ENCODE data around the gene UBL7. TPM values are rescaled to one million over a fixed set of nuclear protein-coding genes. Genes with fewer than 3 reads are reported as not detected.
A peak's percentile ranks its signal among the peaks of the same experiment; 100 is the strongest.

Gene UBL7
- total and polyA plus RNA-seq, 5 donors from 2014 or later = 30.9 to 177 (median 143) TPM

DNA sequence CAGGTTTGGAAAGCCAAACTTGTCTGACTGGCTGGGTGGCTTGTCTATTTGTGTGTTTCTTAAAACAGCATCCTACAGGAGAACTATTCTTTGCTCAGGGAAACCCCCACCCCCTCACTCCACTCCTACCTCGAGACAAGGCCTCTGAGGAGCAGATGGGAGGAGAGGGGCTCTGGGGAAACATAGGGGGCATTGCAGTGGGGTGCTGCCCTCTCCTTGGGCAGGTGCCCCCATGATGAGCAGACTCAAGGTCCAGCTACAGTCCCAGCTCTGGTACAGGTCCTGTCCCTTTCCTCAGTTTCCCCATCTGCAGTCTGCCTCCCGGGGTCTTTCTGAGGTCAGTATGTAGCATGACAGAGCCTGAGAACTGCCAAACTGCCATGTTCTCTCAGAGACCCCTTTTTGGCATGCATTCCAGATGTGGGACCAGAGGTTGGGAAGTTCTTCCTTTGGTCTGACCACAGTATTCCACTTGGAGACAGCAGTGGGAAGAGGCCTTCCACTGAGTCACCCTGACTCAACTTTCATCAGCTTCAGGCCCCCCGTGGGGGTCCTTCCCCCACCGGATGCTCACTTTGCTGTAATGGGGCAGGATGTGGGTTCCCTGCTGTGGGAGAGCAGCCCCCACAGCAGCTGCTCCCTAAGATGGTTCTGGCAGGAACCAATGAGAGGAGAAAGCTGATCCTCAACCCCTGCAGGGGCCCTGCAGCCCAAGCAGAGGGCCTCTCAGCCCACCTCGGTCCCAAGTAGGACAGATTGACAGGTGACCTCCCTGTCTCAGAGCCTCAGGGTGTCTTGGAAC lies 61.2 kb downstream of the UBL7 start:
- Histone ChIP-seq H3K36me3 (ENCODE audit: control insufficient read depth, insufficient read depth, low read length) (no peaks in the 10 kb centered on the region), H3K4me3 (ENCODE audit: low read depth, low read length) (no peak overlapping the region), H3K4me1 (ENCODE audit: control insufficient read depth, insufficient read depth, low read length, poor library complexity, severe bottlenecking) (peaks cover 47% of the 10 kb centered on the region), H3K27me3 (ENCODE audit: control insufficient read depth, insufficient read depth, low read length) (no peaks in the 10 kb centered on the region), H3K9me3 (ENCODE audit: control insufficient read depth in 2 of 2, low read length in 2 of 2) (no peaks in the 10 kb centered on the region), H3K27ac (ENCODE audit: insufficient read depth, low read length, poor library complexity, severe bottlenecking) (no peak overlapping the region)
- no peaks in the 10 kb centered on the region for H3K27me3 Mint-ChIP-seq
- H3K36me3 Mint-ChIP-seq = no peaks in the 10 kb centered on the region
- peak in 1 of 2 donors; percentile 35 for ATAC-seq (ENCODE audit: low read depth in 2 of 2)
- peaks cover 5 to 58% (median 39%) of the 10 kb centered on the region in 4 donors for H3K4me1 Mint-ChIP-seq
- DNase-seq = peak in 2 of 3 donors; percentile 24 to 81
- H3K4me3 Mint-ChIP-seq = peak overlapping the region in 1 of 4 donors; percentile 60
- H3K9me3 Mint-ChIP-seq = no peaks in the 10 kb centered on the region
- peak overlapping the region in 1 of 3 donors; percentile 65 for H3K27ac Mint-ChIP-seq

DNA sequence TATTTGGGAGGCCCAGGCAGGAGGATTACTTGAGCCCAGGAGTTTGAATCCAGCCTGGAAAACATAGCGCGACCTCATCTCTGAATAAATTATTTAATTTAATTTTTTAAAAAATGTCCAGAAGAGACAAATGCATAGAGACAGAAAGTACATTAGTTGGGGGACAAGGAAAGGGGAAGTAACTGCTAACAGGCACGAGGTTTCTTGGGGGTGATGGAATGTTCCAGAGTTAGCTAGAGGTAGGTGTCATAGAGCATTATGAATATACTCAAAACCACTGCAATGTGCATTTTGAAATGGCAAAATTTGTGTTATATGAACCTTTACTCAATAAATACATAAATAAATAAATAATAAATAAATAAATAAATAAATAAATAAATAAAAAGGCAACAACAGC lies 61.9 kb downstream of the UBL7 start:
- ATAC-seq (ENCODE audit: low read depth in 2 of 2) = no peak
- Histone ChIP-seq H3K4me1 (ENCODE audit: control insufficient read depth, insufficient read depth, low read length, poor library complexity, severe bottlenecking) (peaks cover 47% of the 10 kb centered on the region), H3K27ac (ENCODE audit: insufficient read depth, low read length, poor library complexity, severe bottlenecking) (no peak overlapping the region)

DNA sequence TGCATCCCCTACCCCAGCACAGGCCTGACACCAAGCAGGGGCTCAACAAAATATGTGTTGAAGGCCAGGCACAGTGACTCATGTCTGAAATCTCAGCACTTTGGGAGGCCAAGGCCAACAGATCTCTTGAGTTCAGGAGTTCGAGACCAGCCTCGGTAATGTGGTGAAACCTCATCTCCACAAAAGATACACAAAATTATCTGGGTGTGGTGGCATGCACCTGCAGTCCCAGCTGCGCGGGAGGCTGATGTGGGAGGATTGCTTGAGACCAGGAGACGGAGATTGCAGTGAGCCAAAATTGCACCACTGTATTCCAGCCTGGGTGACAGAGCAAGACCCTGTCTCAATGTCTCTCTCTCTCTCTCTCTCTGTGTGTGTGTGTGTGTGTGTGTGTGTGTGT lies 62.8 kb downstream of the UBL7 start:
- no peaks in the 10 kb centered on the region for H3K36me3 Mint-ChIP-seq
- H3K4me1 Mint-ChIP-seq = peaks cover 5 to 49% (median 29%) of the 10 kb centered on the region in 4 donors
- Histone ChIP-seq H3K36me3 (ENCODE audit: control insufficient read depth, insufficient read depth, low read length) (no peaks in the 10 kb centered on the region), H3K4me1 (ENCODE audit: control insufficient read depth, insufficient read depth, low read length, poor library complexity, severe bottlenecking) (peaks cover 40% of the 10 kb centered on the region), H3K27ac (ENCODE audit: insufficient read depth, low read length, poor library complexity, severe bottlenecking) (no peak overlapping the region), H3K27me3 (ENCODE audit: control insufficient read depth, insufficient read depth, low read length) (no peaks in the 10 kb centered on the region), H3K9me3 (ENCODE audit: control insufficient read depth in 2 of 2, low read length in 2 of 2) (no peaks in the 10 kb centered on the region), H3K4me3 (ENCODE audit: low read depth, low read length) (no peak overlapping the region)
- ATAC-seq (ENCODE audit: low read depth in 2 of 2) (no peak), DNase-seq (no peak)
- H3K27ac Mint-ChIP-seq = peak overlapping the region in 1 of 3 donors; percentile 55
- H3K27me3 Mint-ChIP-seq = no peaks in the 10 kb centered on the region
- no peaks in the 10 kb centered on the region for H3K9me3 Mint-ChIP-seq
- H3K4me3 Mint-ChIP-seq = no peak overlapping the region

More for the DNA sequence above, 61.9 kb downstream of the UBL7 start:
- Mint-ChIP-seq H3K4me1 (peaks cover 5 to 59% (median 35%) of the 10 kb centered on the region in 4 donors), H3K36me3 (no peaks in the 10 kb centered on the region), H3K4me3 (no peak overlapping the region), H3K9me3 (no peaks in the 10 kb centered on the region), H3K27ac (peak overlapping the region in 1 of 3 donors; percentile 43), H3K27me3 (no peaks in the 10 kb centered on the region)
- no peaks in the 10 kb centered on the region for H3K9me3 ChIP-seq (ENCODE audit: control insufficient read depth in 2 of 2, low read length in 2 of 2)
- no peak for DNase-seq
- no peaks in the 10 kb centered on the region for H3K36me3 ChIP-seq (ENCODE audit: control insufficient read depth, insufficient read depth, low read length)
- no peak overlapping the region for H3K4me3 ChIP-seq (ENCODE audit: low read depth, low read length)
- H3K27me3 ChIP-seq (ENCODE audit: control insufficient read depth, insufficient read depth, low read length) = no peaks in the 10 kb centered on the region

DNA sequence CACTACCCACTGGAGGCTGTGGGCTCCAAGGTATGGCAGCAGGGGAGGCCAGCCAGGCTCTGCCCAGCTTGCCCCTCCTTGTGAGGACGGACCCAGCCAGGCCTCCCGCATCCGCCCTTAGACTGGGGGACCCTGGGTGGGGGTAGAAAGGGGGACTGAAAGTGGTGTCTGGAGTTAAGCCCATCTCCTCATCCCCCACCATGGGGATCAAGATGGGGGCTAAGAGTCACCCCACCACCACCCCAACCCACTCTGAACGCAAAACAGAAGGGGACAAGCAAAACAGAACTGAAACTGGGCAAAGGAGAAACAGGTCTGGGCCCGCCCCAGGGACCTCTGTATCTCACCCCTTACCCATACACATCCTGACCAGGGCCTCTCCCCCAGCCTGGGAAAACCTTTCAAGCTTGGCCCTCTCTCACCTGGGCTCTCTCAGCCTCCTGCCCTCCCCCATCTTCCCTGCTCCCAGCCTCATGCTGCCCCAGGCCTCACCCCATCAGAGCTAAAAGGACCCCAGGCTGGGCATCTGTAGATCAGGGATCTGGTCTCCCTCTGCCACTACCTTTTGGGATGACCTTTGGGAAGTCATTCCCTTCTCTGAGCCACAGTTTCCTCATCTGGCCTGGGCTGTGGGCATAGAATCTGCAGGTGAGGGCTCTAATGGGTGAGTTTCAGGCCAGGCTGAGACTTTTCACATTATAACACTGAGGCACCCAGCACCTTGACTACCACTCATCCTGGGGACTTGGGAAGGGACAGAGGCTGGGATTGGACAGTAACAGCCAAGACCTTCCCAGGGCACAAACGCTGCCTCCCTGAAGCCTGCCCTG lies 63.5 kb downstream of the UBL7 start:
- no peak overlapping the region for H3K4me3 Mint-ChIP-seq
- H3K4me1 ChIP-seq (ENCODE audit: control insufficient read depth, insufficient read depth, low read length, poor library complexity, severe bottlenecking) = peaks cover 32% of the 10 kb centered on the region

DNA sequence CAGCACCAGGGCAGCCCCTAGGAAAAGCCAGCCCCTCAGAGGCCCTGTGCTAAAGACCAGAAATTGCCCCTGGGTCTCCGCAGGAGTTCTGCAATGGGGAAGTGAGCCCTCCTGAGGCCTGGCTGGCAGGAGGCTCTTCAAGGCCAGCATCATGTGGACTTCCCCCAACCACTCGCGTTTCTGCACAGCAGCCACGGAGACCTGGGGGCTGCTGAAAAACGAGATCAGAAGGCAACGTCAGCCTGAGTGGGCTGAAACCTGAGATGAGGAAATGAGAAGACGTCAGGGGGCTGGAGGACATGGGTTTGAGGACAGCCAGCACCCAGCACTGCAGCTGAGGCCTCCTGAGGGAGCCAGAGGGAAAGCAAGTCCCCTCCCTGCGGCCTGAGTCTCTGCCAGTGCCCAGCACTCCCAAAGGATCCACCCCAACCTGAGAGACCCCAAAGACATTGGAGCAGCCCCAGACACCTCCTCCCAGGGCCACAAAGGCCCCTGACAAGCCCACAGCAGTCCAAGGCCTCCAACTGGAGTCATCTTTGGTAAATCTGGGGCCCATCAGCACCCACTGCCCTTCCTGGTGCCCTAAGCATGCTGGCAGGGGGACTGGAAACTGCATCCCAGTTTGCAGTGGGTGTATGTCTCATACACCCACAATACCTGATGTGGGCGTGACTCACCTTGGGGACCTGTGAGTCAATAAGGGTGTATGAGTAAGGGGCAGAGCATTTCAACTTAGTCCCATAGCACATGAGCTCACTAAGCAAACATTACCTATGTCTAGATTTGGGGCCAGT lies 64.3 kb downstream of the UBL7 start:
- no peaks in the 10 kb centered on the region for H3K27me3 Mint-ChIP-seq
- H3K9me3 Mint-ChIP-seq = no peaks in the 10 kb centered on the region
- Histone ChIP-seq H3K9me3 (ENCODE audit: control insufficient read depth in 2 of 2, low read length in 2 of 2) (no peaks in the 10 kb centered on the region), H3K27ac (ENCODE audit: insufficient read depth, low read length, poor library complexity, severe bottlenecking) (no peak overlapping the region), H3K4me3 (ENCODE audit: low read depth, low read length) (no peak overlapping the region), H3K27me3 (ENCODE audit: control insufficient read depth, insufficient read depth, low read length) (no peaks in the 10 kb centered on the region), H3K4me1 (ENCODE audit: control insufficient read depth, insufficient read depth, low read length, poor library complexity, severe bottlenecking) (peaks cover 24% of the 10 kb centered on the region), H3K36me3 (ENCODE audit: control insufficient read depth, insufficient read depth, low read length) (no peaks in the 10 kb centered on the region)
- no peak for DNase-seq
- H3K27ac Mint-ChIP-seq = peak overlapping the region in 2 of 3 donors; percentile 55 to 73
- no peak overlapping the region for H3K4me3 Mint-ChIP-seq
- H3K36me3 Mint-ChIP-seq = no peaks in the 10 kb centered on the region
- peak; percentile 19 to 35 for ATAC-seq (ENCODE audit: low read depth in 2 of 2)
- peaks cover 0 to 37% (median 15%) of the 10 kb centered on the region in 4 donors for H3K4me1 Mint-ChIP-seq

More for the DNA sequence above, 63.5 kb downstream of the UBL7 start:
- H3K27ac ChIP-seq (ENCODE audit: insufficient read depth, low read length, poor library complexity, severe bottlenecking) = no peak overlapping the region
- H3K36me3 Mint-ChIP-seq = no peaks in the 10 kb centered on the region
- DNase-seq (no peak), ATAC-seq (ENCODE audit: low read depth in 2 of 2) (no peak)
- H3K36me3 ChIP-seq (ENCODE audit: control insufficient read depth, insufficient read depth, low read length) = no peaks in the 10 kb centered on the region
- H3K27me3 Mint-ChIP-seq = no peaks in the 10 kb centered on the region
- no peaks in the 10 kb centered on the region for H3K27me3 ChIP-seq (ENCODE audit: control insufficient read depth, insufficient read depth, low read length)
- H3K4me3 ChIP-seq (ENCODE audit: low read depth, low read length) = no peak overlapping the region
- H3K9me3 Mint-ChIP-seq = no peaks in the 10 kb centered on the region
- H3K4me1 Mint-ChIP-seq = peaks cover 5 to 42% (median 22%) of the 10 kb centered on the region in 4 donors
- peak overlapping the region in 2 of 3 donors; percentile 55 to 73 for H3K27ac Mint-ChIP-seq
- H3K9me3 ChIP-seq (ENCODE audit: control insufficient read depth in 2 of 2, low read length in 2 of 2) = no peaks in the 10 kb centered on the region

DNA sequence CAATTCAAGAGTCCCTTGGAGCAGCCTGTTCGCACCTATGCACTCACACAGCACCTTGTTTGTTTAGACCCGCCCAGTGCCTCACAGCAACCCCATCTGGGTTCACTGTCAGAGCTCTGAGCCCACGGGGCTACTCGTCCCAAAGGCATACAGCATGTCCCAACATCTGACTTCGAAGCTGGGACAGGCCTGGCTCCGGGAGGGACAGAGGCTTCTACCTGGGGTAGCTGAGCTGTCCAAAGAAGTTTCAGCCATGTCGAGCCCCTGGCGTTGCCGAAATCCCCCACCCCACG lies 64.9 kb downstream of the UBL7 start:
- DNase-seq (no peak), ATAC-seq (ENCODE audit: low read depth in 2 of 2) (no peak)
- peak overlapping the region in 2 of 3 donors; percentile 55 to 73 for H3K27ac Mint-ChIP-seq
- no peaks in the 10 kb centered on the region for H3K9me3 Mint-ChIP-seq
- H3K4me1 ChIP-seq (ENCODE audit: control insufficient read depth, insufficient read depth, low read length, poor library complexity, severe bottlenecking) = peaks cover 19% of the 10 kb centered on the region
- H3K27me3 Mint-ChIP-seq = no peaks in the 10 kb centered on the region
- peaks cover 0 to 36% (median 13%) of the 10 kb centered on the region in 4 donors for H3K4me1 Mint-ChIP-seq
- no peaks in the 10 kb centered on the region for H3K36me3 ChIP-seq (ENCODE audit: control insufficient read depth, insufficient read depth, low read length)
- H3K4me3 Mint-ChIP-seq = no peak overlapping the region
- H3K36me3 Mint-ChIP-seq = no peaks in the 10 kb centered on the region
- no peak overlapping the region for H3K4me3 ChIP-seq (ENCODE audit: low read depth, low read length)
- no peaks in the 10 kb centered on the region for H3K9me3 ChIP-seq (ENCODE audit: control insufficient read depth in 2 of 2, low read length in 2 of 2)
- H3K27me3 ChIP-seq (ENCODE audit: control insufficient read depth, insufficient read depth, low read length) = no peaks in the 10 kb centered on the region
- H3K27ac ChIP-seq (ENCODE audit: insufficient read depth, low read length, poor library complexity, severe bottlenecking) = no peak overlapping the region

Data from CD4-positive, CD25-positive, alpha-beta regulatory T cell (primary cell).